Epidermal melanocyte (primary cell): ENCODE results near the gene SLC39A7.
A peak's percentile ranks its signal among the peaks of the same experiment; 100 is the strongest.
"Not testable (repeated sequence)": the region's sequence is repeated elsewhere in the genome, so short reads cannot be mapped to it uniquely, and the experiment has no call there.

ENCODE experiments used
- DNase-seq: peaks from one replicate; pipeline ENCODE4 v3.0.0; 2011; ENCODE audit warnings: low spot score; ENCODE audit not compliant: insufficient read length

SLC39A7 gene

DNA sequence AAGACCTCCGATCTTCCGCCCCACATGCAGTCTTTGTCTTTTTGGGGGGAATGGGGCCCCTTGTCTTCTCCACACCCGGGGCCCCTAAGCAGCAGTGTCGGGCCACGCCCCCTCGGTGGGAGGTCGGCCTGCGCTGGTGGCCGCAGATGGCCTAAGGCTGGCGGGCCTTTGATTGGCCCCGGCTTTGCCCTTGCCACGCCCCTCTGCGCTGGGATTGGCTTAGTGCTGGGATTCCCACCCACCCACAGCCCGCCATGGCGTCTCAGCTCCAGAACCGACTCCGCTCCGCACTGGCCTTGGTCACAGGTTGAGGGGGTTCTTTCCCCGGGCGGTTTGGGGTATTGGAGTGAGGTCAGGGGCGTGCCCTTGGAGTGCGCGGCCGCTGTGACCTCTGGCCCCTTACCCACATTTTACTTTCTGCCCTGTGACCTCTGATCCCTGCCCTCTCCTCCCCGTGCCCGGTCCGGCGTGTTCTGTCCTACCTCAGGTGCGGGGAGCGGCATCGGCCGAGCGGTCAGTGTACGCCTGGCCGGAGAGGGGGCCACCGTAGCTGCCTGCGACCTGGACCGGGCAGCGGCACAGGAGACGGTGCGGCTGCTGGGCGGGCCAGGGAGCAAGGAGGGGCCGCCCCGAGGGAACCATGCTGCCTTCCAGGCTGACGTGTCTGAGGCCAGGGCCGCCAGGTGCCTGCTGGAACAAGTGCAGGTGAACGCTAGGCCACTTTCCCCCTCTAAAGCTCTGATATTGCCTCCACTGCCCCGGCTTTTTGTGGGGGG, 3.9 kb downstream of the SLC39A7 start, which contains the start of gene HSD17B8:
TSS of gene HSD17B8 (plus strand) at position 241 of the 776 bp plus-strand sequence. CDS start at position 255, 14 bp downstream.
- peak; percentile 98 for DNase-seq

- peak; percentile 2 for DNase-seq
Observed at GRCh38 chr6:33205191-33206026, 4.7 kb downstream of the SLC39A7 start.

- no peak for DNase-seq
Observed at GRCh38 chr6:33206027-33206863, 5.6 kb downstream of the SLC39A7 start.

GRCh38 chr6:33206864-33207551, 6.3 kb downstream of the SLC39A7 start:
- DNase-seq, result no peak

DNA sequence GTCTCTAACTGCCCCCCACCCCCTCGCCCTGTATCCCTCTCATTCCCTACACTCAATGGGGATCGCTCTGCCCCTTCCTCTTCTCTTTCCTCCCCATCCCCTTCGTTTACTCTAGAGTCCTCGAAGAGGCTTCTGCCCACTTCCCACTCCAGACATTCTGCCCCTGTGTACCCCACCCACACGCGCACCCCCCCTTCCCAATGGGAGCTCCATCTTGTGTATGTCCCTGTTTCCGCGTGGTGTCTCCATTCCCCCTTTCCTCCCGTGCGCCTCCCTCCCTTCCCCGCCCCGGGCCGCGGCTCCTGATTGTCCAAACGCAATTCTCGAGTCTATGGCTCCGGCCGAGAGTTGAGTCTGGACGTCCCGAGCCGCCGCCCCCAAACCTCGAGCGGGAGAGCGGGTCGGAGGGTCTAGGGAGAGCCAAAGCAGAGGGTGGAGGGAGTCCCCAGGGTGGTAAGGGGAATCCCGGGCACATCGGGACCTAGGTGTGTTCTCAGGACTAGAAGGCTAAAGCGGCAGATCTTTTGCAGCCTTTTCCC, 7.0 kb downstream of the SLC39A7 start:
- DNase-seq, result peak; percentile 60

DNA sequence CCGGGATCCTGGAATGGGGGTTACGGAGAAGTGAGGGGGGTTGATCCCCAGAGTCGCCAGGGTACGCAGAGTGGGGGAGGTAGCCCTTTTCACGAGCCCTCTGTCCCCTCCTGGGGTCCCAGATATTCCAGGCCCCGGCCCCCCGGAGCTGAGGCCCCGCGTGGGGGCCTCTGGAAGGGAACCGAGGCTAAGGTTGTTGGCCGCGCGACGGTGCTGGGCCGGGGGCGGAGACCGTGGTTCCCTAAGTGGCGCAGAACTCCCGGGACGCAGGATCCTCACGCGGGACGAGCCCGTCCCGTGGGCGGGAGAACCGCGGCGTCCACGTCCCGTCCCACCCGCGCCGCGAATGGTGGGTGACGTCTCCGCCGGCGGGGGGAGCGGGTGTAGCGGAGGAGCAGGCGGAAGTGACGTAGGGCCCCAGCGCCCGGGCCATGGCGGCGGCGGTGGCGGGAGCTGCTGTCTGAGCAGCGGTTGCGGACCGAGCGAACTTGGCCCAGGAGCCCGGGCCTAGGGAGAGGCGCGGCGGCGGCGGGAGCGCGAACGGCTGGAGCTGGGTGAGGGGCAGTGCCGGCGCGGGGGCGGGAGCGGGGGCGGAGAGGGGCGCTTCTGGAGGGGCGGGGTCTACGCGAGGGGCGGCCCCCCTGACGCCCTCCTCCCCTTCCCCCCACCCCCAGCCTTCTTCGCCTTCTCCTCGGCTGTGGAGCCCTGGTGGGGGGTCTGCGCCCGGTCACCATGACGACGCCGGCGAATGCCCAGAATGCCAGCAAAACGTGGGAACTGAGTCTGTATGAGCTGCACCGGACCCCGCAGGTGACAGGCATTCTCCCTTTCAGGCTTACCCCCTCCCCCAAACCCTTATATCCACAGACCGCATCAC, 7.7 kb downstream of the SLC39A7 start, which contains the start of gene RING1:
TSS of gene RING1 (plus strand) at position 410 of the 877 bp plus-strand sequence. CDS start at position 733, 323 bp downstream.
- peak; percentile 78 for DNase-seq

DNA sequence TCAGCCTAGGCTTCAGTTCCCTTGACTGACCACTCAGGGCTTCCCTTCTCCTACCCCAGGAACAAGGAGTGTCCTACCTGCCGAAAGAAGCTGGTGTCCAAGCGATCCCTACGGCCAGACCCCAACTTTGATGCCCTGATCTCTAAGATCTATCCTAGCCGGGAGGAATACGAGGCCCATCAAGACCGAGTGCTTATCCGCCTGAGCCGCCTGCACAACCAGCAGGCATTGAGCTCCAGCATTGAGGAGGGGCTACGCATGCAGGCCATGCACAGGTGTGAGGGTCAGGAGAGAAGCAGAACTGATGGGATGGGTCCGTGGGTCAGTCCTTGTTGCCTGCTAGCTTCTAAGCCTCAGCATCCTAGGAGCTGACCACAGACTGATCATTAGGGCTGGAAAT, 9.2 kb downstream of the SLC39A7 start:
- DNase-seq, result no peak

- no peak for DNase-seq
Observed at GRCh38 chr6:33211136-33211535, 10.5 kb downstream of the SLC39A7 start.

DNA sequence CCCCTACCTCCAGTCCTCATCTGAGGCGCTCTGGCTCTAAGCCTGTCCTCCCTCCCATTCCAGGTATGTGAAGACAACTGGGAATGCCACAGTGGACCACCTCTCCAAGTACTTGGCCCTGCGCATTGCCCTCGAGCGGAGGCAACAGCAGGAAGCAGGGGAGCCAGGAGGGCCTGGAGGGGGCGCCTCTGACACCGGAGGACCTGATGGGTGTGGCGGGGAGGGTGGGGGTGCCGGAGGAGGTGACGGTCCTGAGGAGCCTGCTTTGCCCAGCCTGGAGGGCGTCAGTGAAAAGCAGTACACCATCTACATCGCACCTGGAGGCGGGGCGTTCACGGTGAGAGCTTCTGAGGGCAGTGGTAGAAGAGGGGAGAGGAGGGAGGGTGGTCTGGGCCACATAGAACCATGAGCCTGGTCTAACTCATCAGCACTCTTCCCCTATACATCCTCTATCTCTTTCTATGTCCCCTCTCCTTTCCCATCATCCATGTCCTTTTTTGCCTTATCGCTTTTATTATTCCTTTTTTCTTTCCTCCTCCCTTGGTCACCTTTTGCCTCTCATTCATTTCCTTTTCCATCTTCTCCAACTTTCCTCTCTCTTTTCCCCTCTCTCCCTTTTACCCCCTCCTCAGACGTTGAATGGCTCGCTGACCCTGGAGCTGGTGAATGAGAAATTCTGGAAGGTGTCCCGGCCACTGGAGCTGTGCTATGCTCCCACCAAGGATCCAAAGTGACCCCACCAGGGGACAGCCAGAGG, 11.2 kb downstream of the SLC39A7 start:
- no peak for DNase-seq

DNA sequence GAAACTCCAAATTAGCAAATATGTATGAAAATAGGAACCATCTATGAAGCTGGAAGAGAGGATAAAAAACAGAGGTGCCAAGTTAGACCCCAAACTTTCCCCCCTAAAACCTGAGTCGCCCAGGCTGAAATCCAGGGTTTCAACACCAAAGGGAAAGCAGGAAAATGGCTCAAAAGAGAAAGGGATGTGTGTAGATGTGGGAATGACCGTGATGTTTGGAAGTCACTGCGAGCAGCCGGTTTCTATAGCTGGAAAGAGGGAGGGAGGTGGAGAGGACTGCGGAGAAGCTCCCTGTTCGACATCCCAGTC, 12.1 kb downstream of the SLC39A7 start:
- DNase-seq, result no peak

DNA sequence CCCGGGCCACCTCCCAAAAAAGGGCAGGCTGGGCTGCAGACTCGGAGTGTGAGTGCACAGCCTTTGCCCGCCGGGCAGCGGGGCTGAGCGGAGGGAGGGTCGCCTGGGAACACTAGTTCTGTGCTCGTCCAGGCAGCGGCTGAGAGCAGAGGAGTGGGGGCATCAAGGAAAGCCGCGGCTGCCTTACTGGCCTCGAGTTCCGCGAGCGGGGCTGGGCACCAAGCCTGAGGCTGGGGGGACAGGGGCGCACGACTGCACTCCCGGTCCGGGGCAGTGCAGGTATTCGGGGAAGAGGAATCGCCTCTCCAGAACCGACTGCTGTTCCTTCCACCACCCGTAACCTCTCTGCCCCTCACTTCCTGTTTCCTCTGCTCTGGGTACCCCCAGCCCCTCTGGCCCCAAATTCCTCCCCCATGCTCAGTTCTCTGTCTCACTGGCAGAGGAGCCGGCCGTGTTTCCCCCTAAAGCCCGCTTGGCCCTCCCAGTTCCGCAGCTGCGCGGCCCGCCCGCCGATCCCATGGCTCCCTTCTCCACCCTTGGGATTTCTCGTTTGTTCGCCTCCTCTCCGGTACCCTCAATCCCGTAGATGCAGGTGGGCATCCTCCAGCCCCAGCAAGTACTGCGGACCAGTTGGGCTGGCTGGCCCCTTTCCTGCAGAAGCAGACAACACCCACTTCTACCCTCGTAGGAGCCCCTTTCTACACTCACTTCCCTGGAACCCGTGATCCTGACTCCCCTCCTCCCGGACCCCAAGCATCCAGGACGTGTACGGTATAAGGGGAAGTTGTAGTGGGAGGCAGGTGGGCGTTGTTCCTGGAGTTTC, 12.7 kb downstream of the SLC39A7 start:
- DNase-seq, result peak; percentile 36

DNA sequence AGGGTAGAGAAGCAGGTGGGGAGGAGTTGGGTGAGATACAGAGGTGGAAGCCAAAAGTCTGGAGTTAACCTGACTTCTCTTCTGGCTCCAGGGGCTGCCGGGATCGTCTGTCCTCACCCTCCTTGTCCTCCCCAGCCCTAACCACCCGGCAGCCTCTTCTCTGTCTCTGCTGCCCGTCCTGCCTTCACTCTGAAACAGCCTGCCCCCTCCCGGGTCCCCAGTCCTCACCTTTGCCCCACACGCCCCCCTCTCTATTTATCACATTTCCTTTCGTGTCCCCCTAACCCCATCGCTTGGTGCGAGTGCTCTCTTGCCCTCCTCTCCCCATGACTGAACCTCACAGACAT, 13.3 kb downstream of the SLC39A7 start:
- no peak for DNase-seq

DNA sequence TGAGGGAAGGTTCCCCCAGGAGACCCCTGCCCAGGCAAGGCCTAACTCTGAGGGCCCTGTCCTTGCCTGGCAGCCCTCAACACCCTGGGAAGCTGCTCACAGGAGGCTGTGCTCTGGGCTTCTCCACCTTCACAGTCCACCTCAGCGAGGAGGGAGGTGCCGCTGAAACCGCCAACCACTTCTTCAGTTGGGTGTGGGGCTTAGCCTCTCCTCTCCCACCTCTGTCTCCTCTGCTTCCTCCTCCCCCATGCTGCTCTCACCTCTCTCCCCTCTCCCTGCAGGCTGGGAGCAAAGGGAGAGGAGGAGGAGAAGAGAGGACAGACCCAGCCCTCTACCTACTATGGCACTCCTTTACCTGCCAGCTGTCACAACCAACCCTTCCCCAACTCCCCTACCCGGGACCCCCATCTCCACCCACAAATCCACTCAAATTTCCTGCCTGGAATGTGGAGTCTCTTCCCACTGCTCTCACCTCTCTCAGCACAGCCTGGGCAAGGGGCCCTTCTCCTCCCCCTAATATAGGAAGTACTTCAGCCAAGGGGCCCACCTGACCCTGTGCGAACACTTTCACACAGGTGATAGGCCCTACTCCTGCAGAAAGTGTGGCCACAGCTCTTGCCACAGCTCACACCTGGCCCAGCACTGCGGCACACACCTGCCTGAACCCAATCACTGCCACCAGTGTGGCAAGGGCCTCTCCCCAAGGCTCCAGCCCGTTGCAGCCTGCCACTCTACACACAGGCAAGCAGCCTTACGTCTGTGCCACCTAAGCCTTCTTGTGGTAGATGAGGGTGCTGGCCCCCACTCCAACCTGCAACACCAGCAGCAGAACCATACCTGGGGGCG, 14.8 kb downstream of the SLC39A7 start:
- no peak for DNase-seq

DNA sequence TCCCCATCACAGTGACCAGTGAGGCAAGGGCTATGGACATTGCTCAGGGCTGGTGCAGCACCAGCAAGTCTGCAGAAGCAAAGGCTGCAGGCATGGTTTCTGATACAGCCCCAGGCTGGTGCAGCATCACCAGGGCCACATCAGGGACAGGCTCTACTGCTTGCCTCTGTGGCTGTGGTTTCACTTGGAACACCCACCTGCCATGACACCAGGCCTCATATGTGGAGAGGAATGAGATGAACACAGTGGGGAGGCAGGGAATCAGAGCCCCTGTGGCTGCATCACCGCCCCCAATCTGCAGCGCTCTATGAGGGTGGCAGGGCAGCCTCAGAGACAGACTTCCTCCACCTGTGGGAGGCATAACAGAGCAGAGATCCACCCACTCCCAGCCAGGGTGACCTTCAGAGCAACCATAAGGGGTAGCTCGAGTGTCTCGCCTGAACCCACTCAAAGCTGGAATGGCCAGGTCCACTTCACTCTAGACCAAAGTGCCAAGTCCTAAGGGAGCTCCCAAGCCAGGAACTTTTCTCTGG, 15.5 kb downstream of the SLC39A7 start:
- no peak for DNase-seq

DNA sequence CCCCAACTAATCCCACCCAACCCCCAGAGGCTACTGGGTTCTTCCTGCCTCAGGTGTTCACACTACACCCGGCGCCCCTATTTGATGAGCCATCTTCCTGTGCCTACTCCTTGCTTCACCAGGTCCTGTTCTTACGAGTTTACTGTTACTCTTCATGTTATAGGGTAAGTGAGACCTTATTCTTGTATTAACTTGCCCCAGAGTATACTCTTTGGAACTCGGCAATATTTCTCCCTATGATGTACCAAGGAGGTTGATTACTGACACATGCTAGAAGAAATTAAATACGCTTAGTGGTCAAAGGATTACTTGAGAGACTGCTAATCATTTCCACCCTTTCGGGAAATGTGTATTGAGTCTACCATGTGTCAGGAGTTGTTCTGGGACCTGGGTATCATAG, 16.6 kb downstream of the SLC39A7 start:
- DNase-seq, result no peak

- no peak for DNase-seq
Observed at GRCh38 chr6:33217681-33218080, 17.0 kb downstream of the SLC39A7 start.

DNA sequence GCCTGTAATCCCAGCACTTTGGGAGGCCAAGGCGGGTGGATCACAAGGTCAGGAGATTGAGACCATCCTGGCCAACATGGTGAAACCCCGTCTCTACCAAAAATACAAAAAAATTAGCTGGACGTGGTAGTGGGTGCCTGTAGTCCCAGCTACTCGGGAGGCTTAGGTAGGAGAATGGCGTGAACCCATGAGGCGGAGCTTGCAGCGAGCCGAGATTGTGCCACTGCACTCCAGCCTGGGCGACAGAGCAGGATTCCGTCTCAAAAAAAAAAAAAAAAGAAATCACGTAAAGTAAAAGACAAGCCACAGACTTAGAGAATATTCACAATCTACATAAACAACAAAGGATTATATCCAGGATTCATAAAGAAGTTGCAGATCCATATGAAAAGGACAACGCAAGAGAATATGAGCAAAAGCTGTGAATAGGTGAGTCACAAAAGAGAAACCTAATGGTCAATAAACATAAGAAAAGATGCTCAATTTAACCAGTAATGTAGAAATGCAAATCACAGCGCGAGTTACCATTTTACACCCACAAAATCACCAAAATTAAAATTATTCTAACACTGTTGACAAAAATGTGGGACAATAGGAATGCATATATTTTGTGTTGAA, 25.9 kb downstream of the SLC39A7 start:
- not testable (repeated sequence) for DNase-seq
